HL-60/S4 (cell line): ENCODE data around the gene LPCAT3.

ENCODE experiments used
- in situ Hi-C: fragments of 300-500 bp; cut with MboI; formaldehyde crosslinking; loops from 2 replicates; pipeline ENCODE4 v1.14.3; 2022; ENCODE audit warnings: low sequenced_read_pairs

The LPCAT3 gene

GRCh38 chr12:6965026-6965661 is 53.1 kb downstream of the LPCAT3 start:
- in situ Hi-C loops: no loop called here

- in situ Hi-C loops: no loop called here
These were observed 53.7 kb downstream of the LPCAT3 start for GRCh38 chr12:6964605-6965025.

- in situ Hi-C loops: no loop called here
These were observed 54.4 kb downstream of the LPCAT3 start for GRCh38 chr12:6963791-6964413.

- in situ Hi-C loops: no loop called here
These were observed 55.1 kb downstream of the LPCAT3 start for GRCh38 chr12:6963016-6963731.

GRCh38 chr12:6962285-6963015 is 55.8 kb downstream of the LPCAT3 start:
- in situ Hi-C loops: no loop called here

- in situ Hi-C loops: no loop called here
These were observed 56.5 kb downstream of the LPCAT3 start for GRCh38 chr12:6961695-6962284.

GRCh38 chr12:6961278-6961694 is 57.0 kb downstream of the LPCAT3 start:
- in situ Hi-C loops: no loop called here

- in situ Hi-C loops: no loop called here
These were observed 57.5 kb downstream of the LPCAT3 start for GRCh38 chr12:6960593-6961277.

- in situ Hi-C loops: no loop called here
These were observed 58.3 kb downstream of the LPCAT3 start for GRCh38 chr12:6959805-6960592.

GRCh38 chr12:6959058-6959804 is 59.0 kb downstream of the LPCAT3 start:
- in situ Hi-C loops: no loop called here

- in situ Hi-C loops: no loop called here
These were observed 59.6 kb downstream of the LPCAT3 start for GRCh38 chr12:6958609-6959057.

- in situ Hi-C loops: no loop called here
These were observed 60.3 kb downstream of the LPCAT3 start for GRCh38 chr12:6957741-6958608.

GRCh38 chr12:6957151-6957701 is 61.0 kb downstream of the LPCAT3 start:
- in situ Hi-C loops: no loop called here

GRCh38 chr12:6956021-6956727 is 62.1 kb downstream of the LPCAT3 start:
- in situ Hi-C loops: no loop called here

GRCh38 chr12:6955108-6956020 is 62.9 kb downstream of the LPCAT3 start:
- in situ Hi-C loops: no loop called here
